ENCODE data around the gene BTF3. TPM values are rescaled to one million over a fixed set of nuclear protein-coding genes. Genes with fewer than 3 reads are reported as not detected.
"Not testable (repeated sequence)": the region's sequence is repeated elsewhere in the genome, so short reads cannot be mapped to it uniquely, and the experiment has no call there.

The BTF3 gene
- total RNA-seq, 2 experiments from 2014 or later, result 1,100 to 1,123 TPM

- Mint-ChIP-seq H3K36me3 (ENCODE audit: low read depth) (no peaks in the 10 kb centered on the region), H3K4me1 (ENCODE audit: low read depth) (no peaks in the 10 kb centered on the region), H3K27ac (no peak overlapping the region), H3K9me3 (no peaks in the 10 kb centered on the region), H3K27me3 (ENCODE audit: low read depth) (peaks cover 22% of the 10 kb centered on the region), H3K4me3 (no peak overlapping the region)
- DNase-seq, result no peak
- CTCF ChIA-PET, result interaction anchor here (0.6 to 0.7 kb wide), 2 partner anchors 11 to 34 kb away, joined by 3 to 5 read pairs; no protein-coding TSS in a partner anchor
- intact Hi-C loops (cut with micrococcal nuclease), result no loop called here
Measured at GRCh38 chr5:73464016-73464745, 34.1 kb upstream of the BTF3 start.

DNA sequence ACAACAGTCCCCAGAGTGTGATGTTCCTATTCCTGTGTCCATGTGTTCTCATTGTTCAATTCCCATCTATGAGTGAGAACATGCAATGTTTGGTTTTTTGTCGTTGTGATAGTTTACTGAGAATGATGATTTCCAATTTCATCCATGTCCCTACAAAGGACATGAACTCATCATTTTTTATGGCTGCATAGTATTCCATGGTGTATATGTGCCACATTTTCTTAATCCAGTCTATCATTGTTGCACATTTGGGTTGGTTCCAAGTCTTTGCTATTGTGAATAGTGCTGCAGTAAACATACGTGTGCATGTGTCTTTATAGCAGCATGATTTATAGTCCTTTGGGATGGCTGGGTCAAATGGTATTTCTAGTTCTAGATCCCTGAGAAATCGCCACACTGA is 29.6 kb upstream of the BTF3 start:
- DNase-seq; intact Hi-C loops (cut with micrococcal nuclease); CTCF ChIA-PET; H3K4me1 Mint-ChIP-seq (ENCODE audit: low read depth); H3K9me3 Mint-ChIP-seq; H3K27ac Mint-ChIP-seq; H3K4me3 Mint-ChIP-seq; H3K36me3 Mint-ChIP-seq (ENCODE audit: low read depth): not testable (repeated sequence)
- peaks cover 19% of the 10 kb centered on the region for H3K27me3 Mint-ChIP-seq (ENCODE audit: low read depth)

DNA sequence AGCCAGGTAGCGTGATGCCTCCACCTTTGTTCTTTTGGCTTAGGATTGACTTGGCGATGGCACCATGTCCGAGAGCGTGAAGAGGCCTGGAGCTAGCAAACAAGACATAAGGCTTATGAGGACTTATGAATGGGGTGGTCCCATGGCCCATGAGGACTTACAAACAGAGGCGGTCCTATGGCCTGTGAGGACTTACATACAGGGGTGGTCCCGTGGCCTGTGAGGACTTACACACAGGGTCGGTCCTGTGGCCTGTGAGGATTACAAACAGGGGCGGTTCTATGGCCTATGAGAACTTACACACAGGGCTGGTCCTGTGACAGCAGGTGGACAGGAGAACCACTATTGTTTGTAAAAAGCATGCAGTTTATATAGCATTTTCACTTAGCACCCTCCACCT is 28.4 kb upstream of the BTF3 start:
- Mint-ChIP-seq H3K9me3 (no peaks in the 10 kb centered on the region), H3K4me3 (no peak overlapping the region), H3K4me1 (ENCODE audit: low read depth) (no peaks in the 10 kb centered on the region), H3K27me3 (ENCODE audit: low read depth) (peaks cover 16% of the 10 kb centered on the region), H3K27ac (no peak overlapping the region), H3K36me3 (ENCODE audit: low read depth) (no peaks in the 10 kb centered on the region)
- intact Hi-C loops (cut with micrococcal nuclease), result no loop called here
- DNase-seq, result no peak
- CTCF ChIA-PET, result no interaction called here

- H3K9me3 Mint-ChIP-seq, result no peaks in the 10 kb centered on the region
- intact Hi-C loops (cut with micrococcal nuclease), result no loop called here
- no peak overlapping the region for H3K27ac Mint-ChIP-seq
- no peak for DNase-seq
- no peaks in the 10 kb centered on the region for H3K4me1 Mint-ChIP-seq (ENCODE audit: low read depth)
- H3K4me3 Mint-ChIP-seq, result no peak overlapping the region
- peaks cover 11% of the 10 kb centered on the region for H3K27me3 Mint-ChIP-seq (ENCODE audit: low read depth)
- H3K36me3 Mint-ChIP-seq (ENCODE audit: low read depth), result no peaks in the 10 kb centered on the region
- CTCF ChIA-PET, result interaction anchor here (0.7 kb wide), 1 partner anchor 17 kb away, joined by 3 read pairs; no protein-coding TSS in a partner anchor
Measured at GRCh38 chr5:73471654-73472053, 26.6 kb upstream of the BTF3 start.

DNA sequence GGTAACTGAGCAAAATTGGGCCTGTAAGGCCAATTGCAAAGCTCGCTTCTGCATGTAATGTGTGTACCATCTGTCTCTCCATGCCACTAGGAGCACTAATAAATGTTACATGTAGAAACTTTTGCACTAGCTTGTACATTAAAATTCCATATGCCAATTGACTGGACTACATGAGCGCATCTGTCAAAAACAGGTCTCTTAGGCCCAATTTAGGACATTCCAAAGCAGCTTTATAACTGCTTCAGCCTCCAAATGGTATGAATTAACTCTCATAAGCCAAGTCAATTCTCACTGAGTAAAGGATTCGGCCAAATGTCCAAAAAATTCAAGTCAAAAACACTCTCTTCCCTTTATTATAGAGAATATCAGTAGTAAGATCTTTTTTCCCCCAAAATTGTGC is 26.1 kb upstream of the BTF3 start:
- peaks cover 11% of the 10 kb centered on the region for H3K27me3 Mint-ChIP-seq (ENCODE audit: low read depth)
- H3K27ac Mint-ChIP-seq, result no peak overlapping the region
- intact Hi-C loops (cut with micrococcal nuclease), result no loop called here
- H3K9me3 Mint-ChIP-seq, result no peaks in the 10 kb centered on the region
- H3K4me1 Mint-ChIP-seq (ENCODE audit: low read depth), result no peaks in the 10 kb centered on the region
- CTCF ChIA-PET, result interaction anchor here (0.7 kb wide), 1 partner anchor 17 kb away, joined by 3 read pairs; no protein-coding TSS in a partner anchor
- no peak overlapping the region for H3K4me3 Mint-ChIP-seq
- no peaks in the 10 kb centered on the region for H3K36me3 Mint-ChIP-seq (ENCODE audit: low read depth)
- DNase-seq, result no peak

GRCh38 chr5:73480500-73480899 is 17.7 kb upstream of the BTF3 start:
- peaks cover 20% of the 10 kb centered on the region for H3K27me3 Mint-ChIP-seq (ENCODE audit: low read depth)
- no peaks in the 10 kb centered on the region for H3K9me3 Mint-ChIP-seq
- no peaks in the 10 kb centered on the region for H3K4me1 Mint-ChIP-seq (ENCODE audit: low read depth)

GRCh38 chr5:73482383-73483136 is 15.7 kb upstream of the BTF3 start:
- Mint-ChIP-seq H3K4me1 (ENCODE audit: low read depth) (no peaks in the 10 kb centered on the region), H3K9me3 (no peaks in the 10 kb centered on the region), H3K27me3 (ENCODE audit: low read depth) (peaks cover 24% of the 10 kb centered on the region), H3K27ac (no peak overlapping the region), H3K4me3 (no peak overlapping the region), H3K36me3 (ENCODE audit: low read depth) (no peaks in the 10 kb centered on the region)
- CTCF ChIA-PET, result no interaction called here
- intact Hi-C loops (cut with micrococcal nuclease), result no loop called here
- no peak for DNase-seq

More at GRCh38 chr5:73480500-73480899, 17.7 kb upstream of the BTF3 start:
- intact Hi-C loops (cut with micrococcal nuclease), result no loop called here
- Mint-ChIP-seq H3K36me3 (ENCODE audit: low read depth) (no peaks in the 10 kb centered on the region), H3K27ac (no peak overlapping the region), H3K4me3 (no peak overlapping the region)
- no peak for DNase-seq
- CTCF ChIA-PET, result no interaction called here

DNA sequence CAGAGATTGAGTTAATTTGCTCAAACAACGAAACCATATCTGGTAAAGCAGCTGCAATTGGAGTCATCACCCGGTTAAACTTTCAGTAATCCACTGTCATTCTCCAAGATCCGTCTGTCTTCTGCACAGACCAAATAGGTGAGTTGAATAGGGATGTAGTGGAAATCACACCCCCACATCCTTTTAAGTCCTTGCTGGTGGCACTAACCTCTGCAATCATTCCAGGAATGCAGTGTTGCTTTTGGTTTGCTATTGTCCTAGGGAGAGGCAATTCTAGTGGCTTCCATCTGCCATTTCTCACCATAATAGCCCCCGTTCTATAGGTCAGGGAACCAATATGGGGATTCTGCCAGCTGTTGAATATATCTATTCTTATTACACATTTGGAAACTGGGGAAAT is 14.6 kb upstream of the BTF3 start:
- H3K4me3 Mint-ChIP-seq, result no peak overlapping the region
- H3K27ac Mint-ChIP-seq, result no peak overlapping the region
- H3K36me3 Mint-ChIP-seq (ENCODE audit: low read depth), result no peaks in the 10 kb centered on the region
- DNase-seq, result no peak
- H3K9me3 Mint-ChIP-seq, result no peaks in the 10 kb centered on the region
- peaks cover 17% of the 10 kb centered on the region for H3K27me3 Mint-ChIP-seq (ENCODE audit: low read depth)
- no peaks in the 10 kb centered on the region for H3K4me1 Mint-ChIP-seq (ENCODE audit: low read depth)
- intact Hi-C loops (cut with micrococcal nuclease), result no loop called here
- CTCF ChIA-PET, result no interaction called here

DNA sequence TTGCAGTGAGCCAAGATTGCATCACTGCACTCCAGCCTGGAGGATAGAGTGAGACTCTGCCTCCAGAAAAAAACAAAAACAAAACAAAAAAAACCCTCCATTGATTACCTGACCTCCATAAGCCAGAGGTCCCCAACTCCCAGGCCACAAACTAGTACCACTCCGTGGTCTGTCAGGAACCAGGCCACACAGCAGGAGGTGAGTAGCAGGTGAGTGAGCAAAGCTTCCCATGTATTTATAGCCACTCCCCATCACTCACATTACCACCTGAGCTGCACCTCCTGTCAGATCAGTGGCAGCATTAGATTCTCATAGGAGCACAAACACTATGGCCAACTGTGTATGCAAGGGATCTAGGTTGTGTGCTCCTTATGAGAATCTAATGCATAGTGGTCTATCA is 13.7 kb upstream of the BTF3 start:
- Mint-ChIP-seq H3K27ac (no peak overlapping the region), H3K4me1 (ENCODE audit: low read depth) (no peaks in the 10 kb centered on the region), H3K4me3 (no peak overlapping the region), H3K9me3 (no peaks in the 10 kb centered on the region), H3K27me3 (ENCODE audit: low read depth) (peaks cover 15% of the 10 kb centered on the region), H3K36me3 (ENCODE audit: low read depth) (no peaks in the 10 kb centered on the region)
- CTCF ChIA-PET, result no interaction called here
- DNase-seq, result no peak
- intact Hi-C loops (cut with micrococcal nuclease), result no loop called here

DNA sequence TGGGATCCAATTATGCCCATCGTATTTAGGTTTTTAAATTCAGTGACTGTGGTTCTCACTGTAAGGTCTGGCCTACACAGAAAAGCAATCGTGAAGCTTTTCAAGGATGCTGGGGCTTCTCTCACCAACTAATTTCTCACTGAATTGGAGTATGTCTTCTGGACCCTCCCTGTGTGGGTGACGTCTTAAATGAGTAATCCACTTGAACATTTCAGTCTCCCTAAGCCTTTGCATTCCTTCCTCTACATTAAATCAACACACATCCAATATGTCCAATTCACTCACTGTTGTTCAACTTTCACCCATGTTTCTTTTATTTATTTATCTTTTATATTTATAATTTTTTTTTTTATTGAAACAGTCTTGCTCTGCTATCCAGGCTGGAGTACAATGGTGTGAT is 12.5 kb upstream of the BTF3 start:
- no peak for DNase-seq
- Mint-ChIP-seq H3K36me3 (ENCODE audit: low read depth) (no peaks in the 10 kb centered on the region), H3K4me3 (no peak overlapping the region), H3K27me3 (ENCODE audit: low read depth) (peaks cover 10% of the 10 kb centered on the region), H3K9me3 (no peaks in the 10 kb centered on the region), H3K27ac (no peak overlapping the region), H3K4me1 (ENCODE audit: low read depth) (no peaks in the 10 kb centered on the region)
- intact Hi-C loops (cut with micrococcal nuclease), result no loop called here
- CTCF ChIA-PET, result no interaction called here

DNA sequence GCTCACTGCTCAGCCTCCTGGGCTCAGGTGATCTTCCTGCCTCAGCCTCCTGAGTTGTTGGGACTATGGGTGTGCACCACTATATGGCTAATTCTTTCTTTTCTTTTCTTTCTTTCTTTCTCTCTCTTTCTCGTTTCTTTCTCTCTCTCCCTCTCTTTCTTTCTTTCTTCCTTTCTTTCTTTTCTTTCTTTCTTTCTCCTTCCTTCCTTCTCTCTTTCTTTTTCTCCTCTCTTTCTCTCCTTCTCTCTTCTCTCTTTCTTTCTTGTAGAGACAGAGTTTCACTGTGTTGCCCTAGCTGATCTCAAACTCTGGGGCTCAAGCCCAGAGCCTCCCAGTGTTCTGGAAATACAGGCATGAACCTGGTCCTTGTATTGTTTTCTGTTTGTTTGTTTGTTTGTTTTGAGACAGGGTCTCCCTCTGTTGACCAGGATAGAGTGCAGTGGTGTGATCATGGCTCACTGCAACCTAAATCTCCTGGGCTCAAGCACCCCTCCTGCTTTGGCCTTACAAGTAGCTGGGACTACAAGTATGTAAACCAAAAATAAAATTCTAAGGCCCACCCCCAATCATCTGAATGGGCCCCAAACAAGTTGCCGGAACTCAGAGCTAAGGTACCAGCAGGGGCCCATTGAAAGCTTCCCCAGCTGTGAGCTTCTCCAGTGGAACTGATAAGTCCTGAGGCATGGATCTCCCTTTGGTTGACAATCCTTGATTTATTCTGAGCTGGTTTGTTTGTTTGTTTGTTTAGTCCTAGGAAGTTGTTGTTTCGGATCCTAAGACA is 11.9 kb upstream of the BTF3 start:
- no peaks in the 10 kb centered on the region for H3K4me1 Mint-ChIP-seq (ENCODE audit: low read depth)
- no peak for DNase-seq
- intact Hi-C loops (cut with micrococcal nuclease), result no loop called here
- no peak overlapping the region for H3K27ac Mint-ChIP-seq
- H3K9me3 Mint-ChIP-seq, result no peaks in the 10 kb centered on the region
- no peaks in the 10 kb centered on the region for H3K36me3 Mint-ChIP-seq (ENCODE audit: low read depth)
- H3K4me3 Mint-ChIP-seq, result no peak overlapping the region
- peaks cover 11% of the 10 kb centered on the region for H3K27me3 Mint-ChIP-seq (ENCODE audit: low read depth)
- CTCF ChIA-PET, result interaction anchor here (0.6 to 1.0 kb wide), 2 partner anchors 19 to 1972 kb away, joined by 3 read pairs; no protein-coding TSS in a partner anchor

- H3K4me1 Mint-ChIP-seq (ENCODE audit: low read depth); H3K9me3 Mint-ChIP-seq; H3K36me3 Mint-ChIP-seq (ENCODE audit: low read depth); H3K27ac Mint-ChIP-seq; DNase-seq; H3K4me3 Mint-ChIP-seq; intact Hi-C loops (cut with micrococcal nuclease): not testable (repeated sequence)
- CTCF ChIA-PET, result interaction anchor here (0.6 to 1.5 kb wide), 3 partner anchors 10 to 74 kb away, joined by 3 to 4 read pairs (median 3); no protein-coding TSS in a partner anchor
- H3K27me3 Mint-ChIP-seq (ENCODE audit: low read depth), result peaks cover 13% of the 10 kb centered on the region
Measured at GRCh38 chr5:73487257-73487656, 11.0 kb upstream of the BTF3 start.
